ENCODE data around the gene TIE1. TPM values are rescaled to one million over a fixed set of nuclear protein-coding genes. Genes with fewer than 3 reads are reported as not detected.

The TIE1 gene
- total and polyA plus RNA-seq, 9 of the 15 experiments (the other 6 are each of a cell fraction or from before 2014, with no cell fraction given) = 0.07 to 0.49 (median 0.14) TPM; not detected in 4

GRCh38 chr1:43367026-43367903 is 66.5 kb downstream of the TIE1 start (continued):
- TF ChIP-seq GTF2F1 (IDR thresholded peaks at IDR 0.05; ENCODE audit: low read depth, low read length) = no peak
- TF ChIP-seq HNRNPUL1 (IDR thresholded peaks at IDR 0.05; ENCODE audit: low read length) = no peak
- no peak for TF ChIP-seq ZNF561 (CRISPR knock-in tag; conservative IDR thresholded peaks at IDR 0.05)
- TF ChIP-seq CTCF (IDR thresholded peaks at IDR 0.05 in 2 of 3, conservative IDR thresholded peaks at IDR 0.05 in 1 of 3; ENCODE audit: insufficient read depth in 2 of 3, low read depth in 1 of 3, low read length in 3 of 3) = no peak
- peak; percentile 22; the same call in 1 of the 2 replicates for TF ChIP-seq ZNF431 (CRISPR knock-in tag; IDR thresholded peaks at IDR 0.05)
- TF ChIP-seq CEBPG (CRISPR knock-in tag; IDR thresholded peaks at IDR 0.05) = peak; percentile 28; the same call in 1 of the 2 replicates
- TF ChIP-seq CEBPG (tag; conservative IDR thresholded peaks at IDR 0.05 in 1 of 2, IDR thresholded peaks at IDR 0.05 in 1 of 2) = no peak
- TF ChIP-seq CREM (IDR thresholded peaks at IDR 0.05; ENCODE audit: low read depth) = no peak
- no peak for TF ChIP-seq ZBTB1 (CRISPR knock-in tag; IDR thresholded peaks at IDR 0.05; ENCODE audit: borderline replicate concordance, low read depth)
- 0 out of 2 replicates have a peak, but pooled peaks have one; percentile 13 for TF ChIP-seq LCOR (CRISPR knock-in tag; IDR thresholded peaks at IDR 0.05)
- no peak for TF ChIP-seq VEZF1 (CRISPR knock-in tag; IDR thresholded peaks at IDR 0.05)
- no peak for TF ChIP-seq PBX2 (CRISPR knock-in tag; IDR thresholded peaks at IDR 0.05; ENCODE audit: low read depth)
- no peak for TF ChIP-seq PBX2 (tag; conservative IDR thresholded peaks at IDR 0.05; ENCODE audit: low read depth)
- TF ChIP-seq STAT6 (CRISPR knock-in tag; IDR thresholded peaks at IDR 0.05) = no peak
- no peak for TF ChIP-seq SAFB2 (IDR thresholded peaks at IDR 0.05; ENCODE audit: borderline replicate concordance, low read depth, low read length, severe bottlenecking)
- no peak for TF ChIP-seq DLX4 (CRISPR knock-in tag; IDR thresholded peaks at IDR 0.05)
- TF ChIP-seq RBM22 (IDR thresholded peaks at IDR 0.05; ENCODE audit: low read depth, low read length, poor library complexity, severe bottlenecking) = peak; percentile 73
